ENCODE data around the gene MAGI1.

- TF ChIP-seq CTCF (IDR thresholded peaks at IDR 0.05) (no peak), JUN (CRISPR knock-in tag; IDR thresholded peaks at IDR 0.05) (no peak), ATF1 (CRISPR knock-in tag; IDR thresholded peaks at IDR 0.05) (no peak), MXD4 (CRISPR knock-in tag; IDR thresholded peaks at IDR 0.05; ENCODE audit: borderline replicate concordance) (no peak)
Observed at GRCh38 chr3:65779390-65779789, 259.3 kb downstream of the MAGI1 start.

Measured in WTC11 (cell line).